8988T (cell line): ENCODE results near the gene ZBTB4.
A peak's percentile ranks its signal among the peaks of the same experiment; 100 is the strongest.
"Not testable (repeated sequence)": the region's sequence is repeated elsewhere in the genome, so short reads cannot be mapped to it uniquely, and the experiment has no call there.

Experiments used
- DNase-seq: peaks from one replicate; pipeline ENCODE4 v3.0.0; 2011

The ZBTB4 gene

DNA sequence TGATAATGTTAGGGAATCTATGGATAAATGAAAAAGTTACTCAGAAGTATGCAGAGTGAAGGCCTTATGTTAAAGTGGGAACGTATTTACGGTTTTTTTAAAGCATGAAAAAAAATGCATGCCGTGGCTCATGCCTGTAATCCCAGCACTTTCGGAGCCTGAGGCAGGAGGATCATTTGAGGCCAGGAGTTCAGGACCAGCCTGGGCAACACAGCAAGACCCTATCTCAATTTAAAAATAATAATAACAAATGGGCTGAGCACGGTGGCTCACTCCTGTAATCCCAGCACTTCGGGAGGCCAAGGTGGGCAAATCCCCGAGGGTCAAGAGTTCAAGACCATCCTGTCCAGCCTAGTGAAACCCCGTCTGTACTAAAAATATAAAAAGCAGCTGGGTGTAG lies 10.7 kb upstream of the ZBTB4 start:
- DNase-seq, result no peak

DNA sequence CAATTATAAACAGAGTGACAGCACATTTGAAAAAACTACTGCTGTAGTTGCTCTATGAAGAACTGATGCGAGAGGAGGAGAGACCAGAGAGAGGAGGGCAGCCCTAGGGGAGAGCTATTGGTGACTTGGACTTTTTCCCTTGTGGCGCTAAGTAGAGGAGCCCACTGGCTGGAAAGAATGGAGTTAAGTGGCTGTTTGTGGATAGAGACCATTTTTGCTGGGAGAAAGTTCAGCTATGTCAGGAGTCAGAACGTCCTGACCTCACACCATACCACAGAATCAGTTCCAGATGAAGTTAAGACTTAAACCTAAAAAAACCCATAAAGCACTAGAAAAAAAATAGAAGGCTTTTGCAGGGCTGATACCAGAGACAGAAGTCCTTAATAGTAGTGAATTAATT lies 6.8 kb upstream of the ZBTB4 start:
- DNase-seq, result no peak

DNA sequence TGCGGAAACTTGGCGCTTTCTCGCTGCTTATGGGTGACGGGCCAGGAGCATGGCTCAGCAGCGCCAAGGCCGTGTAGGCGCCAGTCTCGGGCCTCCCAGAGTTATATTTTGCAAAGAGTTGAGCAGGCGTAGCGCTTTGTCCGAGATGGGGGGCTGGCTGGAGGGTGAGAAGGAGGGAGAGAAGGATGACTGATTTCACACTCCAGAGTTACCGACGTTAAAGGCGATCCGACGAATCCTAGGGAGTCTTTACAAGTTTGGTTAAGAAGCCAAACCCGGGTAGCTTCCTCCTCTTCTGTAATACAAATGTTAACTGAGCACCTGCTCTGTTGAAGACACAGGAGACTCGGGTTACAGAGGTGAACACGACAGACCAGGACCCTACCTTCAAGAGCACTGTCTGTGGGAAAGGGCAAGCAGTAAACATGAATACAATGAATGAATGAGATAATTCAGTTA lies 5.5 kb upstream of the ZBTB4 start:
- no peak for DNase-seq

DNA sequence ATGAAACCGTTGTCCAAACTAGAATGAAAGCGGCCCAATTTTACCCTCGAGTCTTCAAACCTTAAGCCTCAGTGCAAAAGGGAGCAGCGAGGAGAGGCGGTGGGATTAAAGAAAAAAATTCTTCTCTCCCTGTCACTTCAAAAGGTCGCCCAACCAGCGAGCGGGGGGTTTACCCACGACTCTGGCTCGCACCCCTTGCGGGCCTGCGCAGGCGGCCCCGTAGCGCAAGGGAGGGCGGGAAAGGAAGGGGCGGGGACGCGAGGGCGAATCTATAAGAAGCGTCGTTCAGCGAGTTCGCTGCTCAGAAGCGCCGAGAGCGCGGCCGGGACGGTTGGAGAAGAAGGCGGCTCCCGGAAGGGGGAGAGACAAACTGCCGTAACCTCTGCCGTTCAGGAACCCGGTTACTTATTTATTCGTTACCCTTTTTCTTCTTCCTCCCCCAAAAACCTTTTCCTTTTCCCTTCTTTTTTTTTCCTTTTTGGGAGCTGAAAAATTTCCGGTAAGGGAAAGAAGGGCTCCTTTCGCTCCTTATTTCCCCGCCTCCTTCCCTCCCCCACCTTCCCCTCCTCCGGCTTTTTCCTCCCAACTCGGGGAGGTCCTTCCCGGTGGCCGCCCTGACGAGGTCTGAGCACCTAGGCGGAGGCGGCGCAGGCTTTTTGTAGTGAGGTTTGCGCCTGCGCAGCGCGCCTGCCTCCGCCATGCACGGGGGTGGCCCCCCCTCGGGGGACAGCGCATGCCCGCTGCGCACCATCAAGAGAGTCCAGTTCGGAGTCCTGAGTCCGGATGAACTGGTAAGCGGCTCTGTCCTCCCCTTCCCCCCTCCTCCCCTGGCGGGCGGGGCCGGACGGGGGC lies 4.9 kb upstream of the ZBTB4 start, which contains the start of gene POLR2A:
Gene POLR2A, plus strand, starts transcription at position 300 of the 852 bp plus-strand sequence.
- DNase-seq, result peak; percentile 93

DNA sequence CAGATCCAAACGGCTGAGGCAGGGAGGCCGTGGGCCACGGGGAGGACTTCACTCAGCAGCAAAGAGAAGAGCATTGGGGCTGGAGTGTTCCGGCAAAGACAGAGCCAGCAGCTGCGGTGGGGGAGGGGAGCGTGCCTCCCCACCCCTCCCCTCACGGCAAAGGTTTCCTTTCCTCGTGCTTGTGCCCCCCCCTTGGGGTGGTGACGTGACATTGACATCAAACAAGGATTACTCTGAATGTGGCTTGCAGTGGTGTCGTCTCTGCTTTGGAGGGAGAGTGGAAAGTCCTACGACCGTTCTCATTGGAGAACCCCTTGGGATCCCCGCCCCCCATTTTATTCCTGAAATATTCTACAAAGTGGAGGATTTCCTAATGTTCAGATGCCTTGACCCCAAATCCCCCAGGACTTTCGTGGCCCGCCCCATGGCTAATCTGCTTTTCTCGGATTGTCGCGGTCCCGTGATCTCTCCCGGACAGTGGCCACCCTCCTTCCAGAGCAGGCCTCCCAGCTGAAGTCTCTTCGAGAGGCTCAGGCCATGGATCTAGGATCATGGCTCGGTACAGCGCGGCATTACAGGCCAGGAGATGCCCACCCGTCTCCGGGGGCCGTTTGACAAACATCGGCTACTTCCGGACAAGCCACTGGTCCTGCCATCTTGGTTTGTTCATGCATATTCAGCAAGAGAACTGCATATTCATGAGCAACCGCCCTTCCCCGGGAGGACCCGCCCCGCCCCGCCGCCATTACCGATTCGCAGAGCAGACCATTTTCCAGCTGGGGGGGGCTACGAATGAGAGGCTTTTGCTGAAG lies 4.0 kb upstream of the ZBTB4 start:
- DNase-seq, result peak; percentile 73

DNA sequence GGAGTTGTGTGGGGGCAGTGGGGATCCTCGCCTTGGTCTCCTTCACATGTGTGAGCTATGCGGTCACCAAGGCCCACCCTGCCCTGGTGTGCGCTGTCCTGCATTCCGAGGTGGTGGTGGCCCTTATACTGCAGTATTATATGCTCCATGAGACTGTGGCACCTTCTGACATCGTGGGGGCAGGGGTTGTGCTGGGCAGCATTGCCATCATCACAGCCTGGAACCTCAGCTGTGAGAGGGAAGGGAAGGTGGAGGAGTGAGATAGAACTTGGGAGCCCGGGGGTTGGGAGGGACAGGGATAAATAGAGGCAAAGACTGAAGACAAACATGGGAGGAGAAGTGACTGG lies 3.3 kb upstream of the ZBTB4 start:
- not testable (repeated sequence) for DNase-seq

DNA sequence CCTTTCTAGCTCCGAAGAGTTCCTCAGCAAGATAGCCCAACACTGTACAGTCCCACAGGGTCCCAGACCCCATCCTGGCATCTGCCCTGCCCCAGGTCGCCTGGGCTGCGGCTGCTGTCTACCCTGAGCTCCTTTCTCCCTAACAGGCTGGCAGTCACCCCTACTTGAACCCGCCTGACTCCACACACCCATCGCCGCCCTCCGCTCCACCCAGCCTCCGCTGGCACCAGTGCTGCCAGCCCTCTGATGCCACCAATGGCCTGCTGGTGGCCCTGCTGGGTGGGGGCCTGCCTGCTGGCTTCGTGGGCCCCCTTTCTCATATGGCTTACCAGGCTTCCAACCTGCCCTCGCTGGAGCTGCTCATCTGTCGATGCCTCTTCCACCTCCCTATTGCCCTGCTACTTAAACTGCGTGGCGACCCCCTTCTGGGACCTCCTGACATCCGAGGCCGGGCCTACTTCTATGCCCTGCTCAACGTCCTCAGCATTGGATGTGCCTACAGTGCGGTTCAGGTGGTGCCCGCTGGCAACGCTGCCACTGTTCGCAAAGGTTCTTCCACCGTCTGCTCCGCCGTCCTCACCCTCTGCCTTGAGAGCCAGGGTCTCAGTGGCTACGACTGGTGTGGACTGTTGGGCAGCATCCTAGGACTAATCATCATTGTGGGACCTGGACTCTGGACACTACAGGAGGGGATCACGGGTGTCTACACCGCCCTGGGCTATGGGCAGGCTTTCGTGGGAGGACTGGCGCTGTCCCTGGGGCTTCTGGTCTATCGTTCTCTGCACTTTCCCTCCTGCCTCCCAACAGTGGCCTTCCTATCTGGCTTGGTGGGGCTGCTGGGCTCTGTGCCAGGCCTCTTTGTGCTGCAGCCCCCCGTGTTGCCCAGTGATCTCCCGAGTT lies 2.7 kb upstream of the ZBTB4 start:
- not testable (repeated sequence) for DNase-seq

DNA sequence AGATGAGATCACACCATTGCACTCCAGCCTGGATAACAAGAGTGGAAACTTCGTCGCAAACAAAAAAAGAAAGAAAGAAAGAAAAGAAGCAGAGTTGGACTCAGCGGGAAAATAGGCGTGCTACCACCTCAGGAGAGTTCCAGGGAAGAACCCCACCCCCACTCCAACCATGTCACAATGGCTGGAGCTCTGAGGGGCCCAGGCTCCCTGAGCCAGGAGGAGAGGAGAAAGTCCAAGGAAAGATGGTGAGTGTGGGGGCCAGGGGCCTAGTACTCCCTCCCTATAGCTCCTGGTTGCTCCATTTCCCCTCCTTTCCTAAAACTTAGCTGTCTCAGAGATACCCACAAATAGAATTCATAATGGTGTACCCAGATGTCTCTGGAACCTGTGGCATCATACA lies 1.8 kb upstream of the ZBTB4 start, which contains the start of gene SLC35G6:
Gene SLC35G6, plus strand, starts transcription at position 172 of the 400 bp plus-strand sequence. Its CDS starts 71 bp downstream, at position 243.
- DNase-seq, result not testable (repeated sequence)

DNA sequence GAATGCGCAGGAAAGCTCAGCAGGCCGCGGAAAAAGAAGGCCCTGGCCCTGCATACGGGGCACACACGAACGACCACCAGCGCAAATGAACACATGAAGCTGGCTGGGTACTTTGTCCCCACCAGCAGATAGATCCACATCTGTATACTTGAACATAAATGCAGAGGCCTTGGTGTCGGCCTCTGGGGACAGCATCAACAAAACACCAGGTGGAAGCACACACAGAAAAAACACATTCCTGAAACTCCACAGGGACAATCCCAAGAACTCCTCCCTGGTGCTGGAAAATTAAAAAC lies 606 bp upstream of the ZBTB4 start:
- DNase-seq, result no peak

DNA sequence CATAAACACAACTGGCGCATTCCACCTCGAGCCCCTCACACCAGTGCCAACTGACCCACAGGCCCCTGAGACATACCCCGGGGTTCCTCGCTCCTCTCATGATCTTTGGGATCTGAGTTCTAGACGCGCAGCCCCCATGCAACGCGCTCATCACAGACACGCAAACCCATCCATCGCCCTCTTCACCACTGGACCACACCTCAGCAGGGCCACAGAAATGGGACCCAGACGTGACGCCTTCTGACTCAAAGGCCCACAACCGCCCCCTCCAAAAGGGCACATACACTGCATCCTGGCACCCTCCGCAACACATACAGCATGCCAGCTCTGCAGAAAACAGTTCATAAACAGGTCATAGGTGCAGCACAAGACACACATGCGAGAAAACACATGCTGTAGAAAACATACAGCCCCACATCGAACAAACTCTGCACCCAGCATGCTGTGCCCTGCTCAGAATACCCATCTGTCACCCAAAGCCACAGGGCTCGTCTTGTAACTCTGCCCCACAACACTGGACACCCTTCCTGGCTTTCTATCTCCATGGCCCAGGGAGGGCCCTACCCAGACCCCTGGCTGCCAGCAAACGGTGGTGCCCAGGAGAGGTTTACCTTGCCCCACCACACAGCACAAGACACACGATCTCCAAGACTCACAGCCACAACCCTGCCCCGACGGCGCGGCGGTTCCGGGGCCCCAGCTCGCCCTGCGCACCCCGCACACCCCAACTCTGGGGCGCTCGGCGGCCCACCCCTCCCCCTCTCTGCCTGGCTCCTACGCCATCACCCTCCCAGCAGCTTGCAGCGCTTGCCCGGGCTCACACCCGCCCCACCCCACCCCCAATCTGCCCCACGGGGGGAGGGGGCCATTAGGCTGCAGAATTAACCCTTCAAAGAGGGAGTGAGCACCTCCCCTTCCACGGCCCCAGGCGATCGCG lies 887 bp downstream of the ZBTB4 start:
- DNase-seq, result peak; percentile 53

DNA sequence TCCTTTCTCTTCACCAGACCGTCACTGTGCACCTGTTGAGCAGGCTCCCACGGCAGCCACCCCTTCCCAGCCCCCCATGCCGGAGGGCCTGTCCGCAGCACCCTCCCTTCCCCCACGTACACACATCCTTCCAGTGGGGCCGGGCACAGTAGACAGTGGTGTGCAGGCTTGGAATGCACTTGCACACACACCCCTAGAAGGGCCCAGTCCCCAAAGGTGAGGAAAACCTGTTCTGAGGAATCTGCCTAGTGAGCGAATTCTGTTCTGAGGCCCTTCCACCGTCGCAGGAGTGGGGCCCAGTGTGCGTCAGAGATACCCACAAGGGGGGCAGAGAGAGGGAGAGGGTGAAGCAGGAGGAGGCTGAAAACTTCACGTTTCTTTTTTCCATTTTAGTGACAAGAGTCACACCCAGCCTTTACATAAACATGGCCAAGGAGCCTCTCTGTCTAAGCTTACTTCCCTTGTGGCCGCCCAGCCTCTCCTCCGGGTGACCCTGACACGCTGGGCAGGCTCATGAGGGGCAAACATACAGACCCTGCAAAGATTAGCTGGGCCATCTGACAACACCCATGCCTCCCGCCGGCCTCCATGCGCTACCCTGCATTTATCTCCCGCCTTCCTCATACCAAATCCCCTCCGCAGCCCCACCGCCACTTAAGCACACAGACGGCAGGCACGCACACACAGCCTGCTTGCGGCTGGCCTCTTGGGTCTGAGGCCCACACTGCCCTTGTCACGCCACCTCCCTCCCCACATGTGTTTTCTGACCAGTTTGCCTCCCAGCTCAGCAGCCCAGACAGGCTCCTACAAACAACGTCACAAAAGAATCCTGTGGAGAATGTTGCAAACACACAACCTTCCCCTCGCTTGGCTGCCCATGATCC lies 1.8 kb downstream of the ZBTB4 start:
- no peak for DNase-seq

DNA sequence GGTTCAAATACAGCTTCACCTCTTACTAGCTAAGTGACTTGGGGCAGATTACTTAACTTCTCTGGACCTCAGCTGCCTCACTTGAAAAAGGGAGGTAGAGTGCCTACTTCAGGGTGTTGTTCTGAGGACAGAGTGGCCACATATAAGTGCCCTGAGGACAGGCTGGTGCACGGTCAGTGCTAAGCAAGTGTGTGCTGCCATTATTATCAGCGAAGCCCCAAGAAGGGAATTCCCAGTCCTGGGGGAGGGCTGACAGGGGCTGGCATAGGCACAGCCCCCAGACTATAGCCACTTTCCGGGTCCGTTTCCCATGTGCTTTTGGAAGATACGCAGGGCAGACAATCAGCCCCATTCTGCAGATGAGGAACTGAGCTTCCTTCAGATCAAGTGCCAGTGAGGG lies 2.5 kb downstream of the ZBTB4 start:
- no peak for DNase-seq

DNA sequence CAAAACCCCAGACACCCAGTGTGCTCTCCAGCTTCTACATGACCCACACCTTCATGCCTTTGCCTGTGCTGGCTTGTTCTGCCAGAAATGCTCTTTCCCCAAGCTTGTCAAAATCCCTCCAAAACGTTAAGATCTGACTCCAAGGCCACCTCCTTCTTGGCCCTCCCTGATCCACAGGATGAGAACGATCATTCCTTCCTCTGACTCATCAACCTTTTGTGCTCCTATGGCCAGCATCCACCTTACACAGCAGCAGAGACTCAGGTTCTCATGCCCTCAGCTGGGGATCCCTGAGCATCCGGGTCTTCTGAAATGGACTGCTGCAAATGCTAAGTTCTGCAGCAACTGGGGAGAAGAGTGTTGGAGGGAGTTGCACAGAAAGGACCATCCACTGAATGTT lies 2.9 kb downstream of the ZBTB4 start:
- peak; percentile 50 for DNase-seq

DNA sequence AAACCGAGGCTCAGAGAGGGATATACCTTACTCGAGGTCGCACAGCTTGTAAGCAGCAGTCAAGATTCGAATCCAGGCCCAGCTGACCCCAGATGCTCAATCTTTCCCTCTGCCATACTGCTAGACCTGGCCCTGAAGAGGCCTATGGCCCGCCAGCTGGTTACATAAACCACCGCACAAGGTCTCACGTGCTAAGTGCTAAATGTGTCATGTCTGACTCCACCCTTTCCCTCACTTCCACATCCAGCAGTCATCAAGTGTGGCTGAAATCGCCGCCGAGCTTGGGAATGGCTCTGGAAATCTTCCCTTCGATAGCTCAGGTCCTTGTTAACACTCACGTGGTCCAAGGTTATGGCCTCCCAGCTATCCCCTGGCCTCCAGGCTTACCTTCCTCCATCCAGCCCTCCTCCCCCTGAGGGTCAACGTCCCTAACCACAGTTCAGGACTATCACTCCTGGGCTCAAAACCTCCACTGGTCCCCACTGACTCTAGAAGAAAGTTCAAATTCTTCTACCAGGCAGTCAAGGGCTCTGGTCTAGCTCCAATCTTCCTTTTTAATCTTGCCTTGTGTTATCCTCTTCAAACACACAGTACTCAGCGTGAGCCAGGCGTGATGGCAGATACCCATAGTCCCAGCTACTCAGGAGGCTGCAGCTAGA lies 3.5 kb downstream of the ZBTB4 start:
- no peak for DNase-seq

DNA sequence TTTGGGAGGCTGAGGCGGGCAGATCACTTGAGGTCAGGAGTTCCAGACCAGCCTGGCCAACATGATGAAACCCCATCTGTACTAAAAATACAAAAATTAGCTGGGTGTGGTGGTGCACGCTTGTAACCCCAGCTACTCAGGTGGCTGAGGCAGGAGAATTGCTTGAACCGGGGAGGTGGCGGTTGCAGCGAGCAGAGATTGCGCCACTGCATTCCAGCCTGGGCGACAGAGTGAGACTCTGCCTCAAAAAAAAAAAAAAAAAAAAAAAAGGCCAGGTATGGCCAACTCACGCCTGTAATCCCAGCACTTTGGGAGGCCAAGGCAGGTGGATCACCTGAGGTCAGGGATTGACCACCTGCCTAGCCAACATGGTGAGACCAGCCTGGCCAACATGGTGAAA lies 4.7 kb downstream of the ZBTB4 start:
- DNase-seq, result not testable (repeated sequence)

DNA sequence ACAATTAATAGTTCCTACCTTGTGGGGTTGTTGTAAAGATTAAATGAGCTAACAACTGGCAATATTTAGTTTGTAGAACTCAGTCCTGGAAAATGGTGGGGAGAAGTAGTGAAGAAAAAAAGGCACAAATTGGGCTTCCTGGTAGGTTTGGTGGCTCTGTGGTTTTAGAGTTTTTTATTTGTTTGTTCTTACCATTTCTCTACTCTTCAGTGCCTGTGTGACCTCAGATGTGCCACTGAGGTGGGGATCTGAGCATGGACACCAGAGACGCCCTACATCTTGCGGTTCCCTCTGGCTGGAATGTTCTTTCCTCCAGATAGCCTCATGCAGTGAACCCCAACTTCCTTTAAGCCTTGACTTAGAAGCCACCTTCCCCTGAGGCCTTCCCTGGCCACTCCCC lies 7.7 kb downstream of the ZBTB4 start:
- no peak for DNase-seq

DNA sequence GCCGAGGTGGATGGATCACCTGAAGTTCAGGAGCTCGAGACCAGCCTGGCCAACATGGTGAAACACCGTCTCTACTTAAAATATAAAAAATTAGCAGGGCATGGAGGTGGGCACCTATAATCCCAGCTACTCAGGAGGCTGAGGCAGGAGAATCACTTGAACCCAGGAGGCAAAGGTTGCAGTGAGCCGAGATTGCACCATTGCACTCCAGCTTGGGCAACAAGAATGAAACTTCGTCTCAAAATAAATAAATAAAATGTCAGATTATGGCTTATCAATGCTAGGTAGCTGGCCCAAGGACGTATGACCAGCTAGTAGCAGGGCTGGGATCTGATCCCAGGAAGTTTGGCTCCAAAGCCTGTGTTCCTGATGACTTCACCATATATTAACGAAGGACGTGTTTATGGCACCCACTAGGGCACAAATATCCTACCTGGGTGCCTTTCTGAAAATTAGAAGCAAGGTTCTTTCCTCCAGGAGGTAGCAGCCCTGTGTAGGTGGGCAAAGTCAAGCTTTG lies 8.9 kb downstream of the ZBTB4 start:
- not testable (repeated sequence) for DNase-seq

DNA sequence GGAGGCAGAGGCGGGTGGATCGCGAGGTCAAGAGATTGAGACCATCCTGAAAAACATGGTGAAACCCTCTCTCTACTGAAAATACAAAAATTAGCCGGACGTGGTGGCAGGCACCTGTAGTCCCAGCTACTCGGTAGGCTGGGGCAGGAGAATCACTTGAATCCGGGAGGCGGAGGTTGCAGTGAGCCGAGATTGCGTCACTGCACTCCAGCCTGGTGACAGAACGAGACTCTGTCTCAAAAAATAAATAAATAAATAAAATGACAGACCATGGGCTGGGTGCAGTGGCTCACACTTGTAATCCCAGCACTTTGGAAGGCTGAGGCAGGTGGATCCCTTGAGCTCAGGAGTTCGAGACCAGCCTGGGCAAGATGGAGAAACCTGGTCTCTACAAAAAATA lies 9.6 kb downstream of the ZBTB4 start:
- DNase-seq, result not testable (repeated sequence)

DNA sequence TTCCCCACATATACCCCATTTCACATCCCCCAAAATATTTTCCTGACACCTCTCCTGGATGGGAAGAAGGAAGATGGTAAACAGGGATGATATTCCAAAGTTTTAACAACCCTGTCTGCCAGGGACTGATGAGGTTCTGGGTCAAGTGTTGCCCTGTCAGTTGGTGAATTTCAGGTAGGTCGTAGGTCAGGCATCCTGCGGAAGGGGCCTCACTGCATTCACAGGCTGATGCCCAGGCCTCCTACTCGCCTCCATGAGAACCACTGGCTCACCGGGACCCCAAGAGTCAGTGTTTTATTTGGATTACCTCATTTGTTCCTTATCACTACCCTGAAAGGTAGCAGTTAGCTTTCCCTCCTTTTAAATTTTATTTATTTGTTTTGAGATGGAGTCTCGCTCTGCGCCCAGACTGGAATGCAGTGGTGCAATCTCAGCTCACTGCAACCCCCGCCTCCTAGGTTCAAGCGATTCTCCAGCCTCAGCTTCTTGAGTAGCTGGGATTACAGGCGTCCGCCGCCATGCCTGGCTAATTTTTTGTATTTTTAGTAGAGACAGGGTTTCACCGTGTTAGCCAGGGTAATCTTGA lies 10.5 kb downstream of the ZBTB4 start:
- DNase-seq, result no peak

DNA sequence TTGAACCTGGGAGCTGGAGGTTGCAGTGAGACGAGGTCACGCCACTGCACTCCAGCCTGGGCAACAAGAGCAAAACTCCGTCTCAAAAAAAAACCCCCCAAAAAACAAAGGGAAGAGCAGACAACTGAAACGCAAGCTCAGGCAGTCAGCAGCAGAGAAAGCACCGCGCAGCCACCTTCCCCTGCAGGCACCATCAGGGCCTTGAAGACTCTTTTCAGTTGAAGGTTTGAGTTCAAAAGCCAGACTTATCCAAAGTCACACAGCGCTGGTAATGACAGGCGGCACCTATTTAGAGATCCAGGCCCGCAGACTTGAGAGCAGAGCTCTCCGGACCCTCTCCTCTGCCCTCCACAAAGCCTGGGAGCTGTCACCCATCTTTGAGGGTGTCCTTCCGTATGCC lies 11.1 kb downstream of the ZBTB4 start:
- no peak for DNase-seq
